Hepatocyte (in vitro differentiated cells): ENCODE measurements around the gene NDUFV1.

Experiments
- CTCF ChIP-seq: fragments of 200-600 bp; sonication (generic); IDR thresholded peaks from 2 replicates; pipeline ENCODE4 v1.5.1; 2016; ENCODE audit warnings: antibody characterized with exemption, mild to moderate bottlenecking; ENCODE audit not compliant: poor library complexity
- EZH2 ChIP-seq: fragments of 200-600 bp; sonication (generic); IDR thresholded peaks from 2 replicates; pipeline ENCODE4 v1.6.1; 2016; ENCODE audit warnings: antibody characterized with exemption, mild to moderate bottlenecking, borderline replicate concordance

- TF ChIP-seq CTCF (no peak), EZH2 (no peak)
These were observed 34.1 kb downstream of the NDUFV1 start for GRCh38 chr11:67640758-67641337.
